ENCODE results near the gene TRAPPC5.

- TF ChIP-seq, protein P1, sequence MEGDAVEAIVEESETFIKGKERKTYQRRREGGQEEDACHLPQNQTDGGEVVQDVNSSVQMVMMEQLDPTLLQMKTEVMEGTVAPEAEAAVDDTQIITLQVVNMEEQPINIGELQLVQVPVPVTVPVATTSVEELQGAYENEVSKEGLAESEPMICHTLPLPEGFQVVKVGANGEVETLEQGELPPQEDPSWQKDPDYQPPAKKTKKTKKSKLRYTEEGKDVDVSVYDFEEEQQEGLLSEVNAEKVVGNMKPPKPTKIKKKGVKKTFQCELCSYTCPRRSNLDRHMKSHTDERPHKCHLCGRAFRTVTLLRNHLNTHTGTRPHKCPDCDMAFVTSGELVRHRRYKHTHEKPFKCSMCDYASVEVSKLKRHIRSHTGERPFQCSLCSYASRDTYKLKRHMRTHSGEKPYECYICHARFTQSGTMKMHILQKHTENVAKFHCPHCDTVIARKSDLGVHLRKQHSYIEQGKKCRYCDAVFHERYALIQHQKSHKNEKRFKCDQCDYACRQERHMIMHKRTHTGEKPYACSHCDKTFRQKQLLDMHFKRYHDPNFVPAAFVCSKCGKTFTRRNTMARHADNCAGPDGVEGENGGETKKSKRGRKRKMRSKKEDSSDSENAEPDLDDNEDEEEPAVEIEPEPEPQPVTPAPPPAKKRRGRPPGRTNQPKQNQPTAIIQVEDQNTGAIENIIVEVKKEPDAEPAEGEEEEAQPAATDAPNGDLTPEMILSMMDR (IDR thresholded peaks at IDR 0.05; ENCODE audit: low read depth, low read length), result no peak
- TF ChIP-seq EZH2phosphoT487 (IDR thresholded peaks at IDR 0.05; ENCODE audit: low read depth), result no peak
Measured at GRCh38 chr19:7641290-7642276, 39.0 kb upstream of the TRAPPC5 start.

All from OCI-LY3 (cell line).